Chondrocyte (in vitro differentiated cells): Measurements from ENCODE around the gene TXNDC2. TPM values are rescaled to one million over a fixed set of nuclear protein-coding genes. Genes with fewer than 3 reads are reported as not detected.
A peak's percentile ranks its signal among the peaks of the same experiment; 100 is the strongest.

ENCODE experiments used
- DNase-seq: peaks from one replicate; pipeline ENCODE4 v3.0.0; 2021; ENCODE audit warnings: mixed read lengths, low spot score
- H3K27ac Mint-ChIP-seq: one replicate; pipeline ENCODE4 v1.8.0; 2021; ENCODE audit warnings: mild to moderate bottlenecking, moderate library complexity, mixed read lengths; ENCODE audit not compliant: unreplicated experiment
- H3K27me3 Mint-ChIP-seq: 2 replicates; pipeline ENCODE4 v1.8.0; 2021; ENCODE audit warnings: low read depth, mixed read lengths
- H3K36me3 Mint-ChIP-seq: 2 replicates; pipeline ENCODE4 v1.8.0; 2021; ENCODE audit warnings: low read depth, mixed read lengths
- H3K4me1 Mint-ChIP-seq: 2 replicates; pipeline ENCODE4 v1.8.0; 2021; ENCODE audit warnings: low read depth, mild to moderate bottlenecking, mixed read lengths
- H3K4me3 Mint-ChIP-seq: one replicate; pipeline ENCODE4 v1.8.0; 2021; ENCODE audit warnings: mild to moderate bottlenecking, moderate library complexity, mixed read lengths; ENCODE audit not compliant: unreplicated experiment
- H3K9me3 Mint-ChIP-seq: 2 replicates; pipeline ENCODE4 v1.8.0; 2021; ENCODE audit warnings: low read depth, mixed read lengths
- CTCF ChIP-seq: fragments of 200-600 bp; sonication (generic); IDR thresholded peaks from 2 replicates; pipeline ENCODE4 v1.5.0; 2021; ENCODE audit warnings: antibody characterized with exemption, mild to moderate bottlenecking, moderate library complexity
- total RNA-seq: library from RNA; stranded (reverse); gene quantifications from 3 replicates; pipeline ENCODE4 v1.2.1, GENCODE V29; 2021

The TXNDC2 gene
- total RNA-seq, 1 donor from 2014 or later: 0.17 TPM

GRCh38 chr18:9849407-9850283 is 36.1 kb upstream of the TXNDC2 start:
- no peaks in the 10 kb centered on the region for H3K27me3 Mint-ChIP-seq
- no peak for TF ChIP-seq CTCF
- H3K9me3 Mint-ChIP-seq: peaks cover 11% of the 10 kb centered on the region
- peaks cover 61% of the 10 kb centered on the region for H3K4me1 Mint-ChIP-seq
- peaks cover 5% of the 10 kb centered on the region for H3K36me3 Mint-ChIP-seq
- H3K27ac Mint-ChIP-seq: peak overlapping the region; percentile 38
- no peak overlapping the region for H3K4me3 Mint-ChIP-seq
- no peak for DNase-seq

DNA sequence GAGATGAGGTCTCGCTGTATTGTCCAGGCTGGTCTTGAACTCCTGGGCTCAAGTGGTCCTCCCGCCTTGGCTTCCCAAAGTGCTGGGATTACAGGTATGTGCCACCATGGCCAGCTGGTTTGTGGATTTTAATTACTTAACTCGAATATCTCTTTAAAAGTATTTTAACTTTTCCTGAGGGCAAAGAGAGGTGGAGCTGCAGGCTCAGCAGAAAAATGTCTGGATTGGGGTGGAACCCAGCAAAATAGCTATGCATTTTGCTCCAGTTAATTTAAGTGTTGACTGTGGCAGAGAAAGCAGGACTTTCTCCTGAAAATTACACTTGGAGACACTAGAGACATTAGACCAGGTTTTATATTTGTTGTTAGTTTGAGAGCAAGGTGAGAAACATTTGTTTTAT is 35.5 kb upstream of the TXNDC2 start:
- Mint-ChIP-seq H3K4me1 (peaks cover 61% of the 10 kb centered on the region), H3K27ac (no peak overlapping the region), H3K36me3 (peaks cover 5% of the 10 kb centered on the region), H3K4me3 (no peak overlapping the region), H3K27me3 (no peaks in the 10 kb centered on the region), H3K9me3 (peaks cover 13% of the 10 kb centered on the region)
- no peak for DNase-seq
- no peak for TF ChIP-seq CTCF

- Mint-ChIP-seq H3K27me3 (no peaks in the 10 kb centered on the region), H3K4me3 (no peak overlapping the region), H3K9me3 (peaks cover 13% of the 10 kb centered on the region), H3K36me3 (peaks cover 5% of the 10 kb centered on the region), H3K4me1 (peaks cover 58% of the 10 kb centered on the region), H3K27ac (no peak overlapping the region)
- no peak for TF ChIP-seq CTCF
- no peak for DNase-seq
Observed at GRCh38 chr18:9851511-9851910, 34.3 kb upstream of the TXNDC2 start.

GRCh38 chr18:9852266-9853081 is 33.3 kb upstream of the TXNDC2 start:
- H3K36me3 Mint-ChIP-seq: peaks cover 5% of the 10 kb centered on the region
- H3K27ac Mint-ChIP-seq: no peak overlapping the region
- H3K4me3 Mint-ChIP-seq: no peak overlapping the region
- no peak for TF ChIP-seq CTCF
- no peak for DNase-seq
- H3K27me3 Mint-ChIP-seq: no peaks in the 10 kb centered on the region
- peaks cover 50% of the 10 kb centered on the region for H3K4me1 Mint-ChIP-seq
- H3K9me3 Mint-ChIP-seq: peaks cover 13% of the 10 kb centered on the region
